OCI-LY1 (cell line): Measurements from ENCODE around the gene EYA2.

Experiments
- EZH2 ChIP-seq: fragments of 200-600 bp; sonication (generic), shearing (Covaris generic); IDR thresholded peaks from 2 replicates; pipeline ENCODE4 v1.8.0; 2017; ENCODE audit warnings: borderline replicate concordance, mixed run types, mild to moderate bottlenecking, antibody characterized with exemption, low read length, moderate library complexity, mixed read lengths
- TF ChIP-seq, protein P1 (sequence below): fragments of 200-600 bp; sonication (generic), shearing (Covaris generic); IDR thresholded peaks from 2 replicates; pipeline ENCODE4 v1.5.1; 2017; ENCODE audit warnings: mild to moderate bottlenecking, antibody characterized with exemption, low read length, moderate library complexity, mixed read lengths

DNA sequence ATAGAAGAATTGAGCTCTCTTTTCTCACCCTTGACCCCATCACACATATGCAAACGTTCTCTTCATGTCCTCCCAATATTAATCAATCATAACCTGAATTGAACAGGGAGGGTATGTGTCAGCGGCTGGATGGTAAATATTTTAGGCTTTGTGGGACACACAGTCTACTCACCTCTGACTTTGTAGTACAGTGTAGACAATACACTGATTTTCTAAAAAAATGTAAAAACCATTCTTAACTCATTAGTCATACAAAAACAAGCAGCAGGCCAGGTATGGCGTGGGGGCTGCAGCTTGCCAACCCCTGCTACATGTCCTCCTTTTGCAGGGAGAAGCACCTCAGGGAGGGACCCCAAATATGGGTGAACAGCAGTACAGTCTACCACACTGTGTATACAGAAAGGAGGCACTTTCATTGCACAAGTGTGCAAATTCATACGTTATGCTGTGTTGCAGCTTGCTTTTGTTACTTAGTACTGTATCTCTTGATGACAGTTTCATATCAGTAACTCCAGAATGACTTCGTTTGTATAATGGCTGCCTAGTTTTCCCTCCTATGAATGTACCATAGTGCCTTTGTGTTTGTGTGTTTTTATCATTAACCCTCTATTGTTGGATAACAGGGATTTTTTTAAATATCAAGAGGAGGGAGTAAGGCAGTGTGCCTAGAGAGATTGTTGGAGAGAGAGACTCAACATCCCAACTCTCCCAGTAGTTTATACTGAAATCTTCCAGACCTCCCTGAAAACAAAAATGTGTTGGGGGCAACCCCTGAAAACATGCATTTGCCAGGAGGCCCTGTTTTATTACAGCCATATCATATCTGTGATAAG, 247.5 kb downstream of the EYA2 start:
- TF ChIP-seq, protein P1, sequence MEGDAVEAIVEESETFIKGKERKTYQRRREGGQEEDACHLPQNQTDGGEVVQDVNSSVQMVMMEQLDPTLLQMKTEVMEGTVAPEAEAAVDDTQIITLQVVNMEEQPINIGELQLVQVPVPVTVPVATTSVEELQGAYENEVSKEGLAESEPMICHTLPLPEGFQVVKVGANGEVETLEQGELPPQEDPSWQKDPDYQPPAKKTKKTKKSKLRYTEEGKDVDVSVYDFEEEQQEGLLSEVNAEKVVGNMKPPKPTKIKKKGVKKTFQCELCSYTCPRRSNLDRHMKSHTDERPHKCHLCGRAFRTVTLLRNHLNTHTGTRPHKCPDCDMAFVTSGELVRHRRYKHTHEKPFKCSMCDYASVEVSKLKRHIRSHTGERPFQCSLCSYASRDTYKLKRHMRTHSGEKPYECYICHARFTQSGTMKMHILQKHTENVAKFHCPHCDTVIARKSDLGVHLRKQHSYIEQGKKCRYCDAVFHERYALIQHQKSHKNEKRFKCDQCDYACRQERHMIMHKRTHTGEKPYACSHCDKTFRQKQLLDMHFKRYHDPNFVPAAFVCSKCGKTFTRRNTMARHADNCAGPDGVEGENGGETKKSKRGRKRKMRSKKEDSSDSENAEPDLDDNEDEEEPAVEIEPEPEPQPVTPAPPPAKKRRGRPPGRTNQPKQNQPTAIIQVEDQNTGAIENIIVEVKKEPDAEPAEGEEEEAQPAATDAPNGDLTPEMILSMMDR = no peak
- no peak for TF ChIP-seq EZH2
